ENCODE data around the gene DENND1A. TPM values are rescaled to one million over a fixed set of nuclear protein-coding genes. Genes with fewer than 3 reads are reported as not detected.

Gene DENND1A
- total RNA-seq, 4 donors from 2014 or later = 17.6 to 33.8 (median 22.9) TPM

DNA sequence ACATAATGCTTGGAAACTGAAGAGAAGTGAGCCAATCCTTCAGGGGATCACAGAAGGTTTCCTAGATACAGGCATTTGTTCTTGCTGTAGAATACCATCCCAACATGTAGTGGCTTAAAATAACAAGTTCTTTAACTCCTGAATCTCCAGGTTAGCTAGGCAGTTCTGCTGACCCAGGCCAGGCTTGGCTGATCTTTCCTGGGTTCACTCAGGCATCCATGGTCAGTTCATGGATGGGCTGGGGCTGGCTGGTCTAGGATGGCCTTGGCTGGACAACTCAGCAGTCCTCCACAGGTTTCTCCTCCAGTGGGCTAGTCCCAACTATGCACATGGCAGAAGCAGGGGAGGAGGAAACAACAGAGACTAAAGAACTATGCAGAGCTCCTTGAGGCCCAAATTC lies 37.4 kb upstream of the DENND1A start:
- TF ChIP-seq, protein P1, sequence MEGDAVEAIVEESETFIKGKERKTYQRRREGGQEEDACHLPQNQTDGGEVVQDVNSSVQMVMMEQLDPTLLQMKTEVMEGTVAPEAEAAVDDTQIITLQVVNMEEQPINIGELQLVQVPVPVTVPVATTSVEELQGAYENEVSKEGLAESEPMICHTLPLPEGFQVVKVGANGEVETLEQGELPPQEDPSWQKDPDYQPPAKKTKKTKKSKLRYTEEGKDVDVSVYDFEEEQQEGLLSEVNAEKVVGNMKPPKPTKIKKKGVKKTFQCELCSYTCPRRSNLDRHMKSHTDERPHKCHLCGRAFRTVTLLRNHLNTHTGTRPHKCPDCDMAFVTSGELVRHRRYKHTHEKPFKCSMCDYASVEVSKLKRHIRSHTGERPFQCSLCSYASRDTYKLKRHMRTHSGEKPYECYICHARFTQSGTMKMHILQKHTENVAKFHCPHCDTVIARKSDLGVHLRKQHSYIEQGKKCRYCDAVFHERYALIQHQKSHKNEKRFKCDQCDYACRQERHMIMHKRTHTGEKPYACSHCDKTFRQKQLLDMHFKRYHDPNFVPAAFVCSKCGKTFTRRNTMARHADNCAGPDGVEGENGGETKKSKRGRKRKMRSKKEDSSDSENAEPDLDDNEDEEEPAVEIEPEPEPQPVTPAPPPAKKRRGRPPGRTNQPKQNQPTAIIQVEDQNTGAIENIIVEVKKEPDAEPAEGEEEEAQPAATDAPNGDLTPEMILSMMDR (IDR thresholded peaks at IDR 0.05; ENCODE audit: low read depth) = no peak

DNA sequence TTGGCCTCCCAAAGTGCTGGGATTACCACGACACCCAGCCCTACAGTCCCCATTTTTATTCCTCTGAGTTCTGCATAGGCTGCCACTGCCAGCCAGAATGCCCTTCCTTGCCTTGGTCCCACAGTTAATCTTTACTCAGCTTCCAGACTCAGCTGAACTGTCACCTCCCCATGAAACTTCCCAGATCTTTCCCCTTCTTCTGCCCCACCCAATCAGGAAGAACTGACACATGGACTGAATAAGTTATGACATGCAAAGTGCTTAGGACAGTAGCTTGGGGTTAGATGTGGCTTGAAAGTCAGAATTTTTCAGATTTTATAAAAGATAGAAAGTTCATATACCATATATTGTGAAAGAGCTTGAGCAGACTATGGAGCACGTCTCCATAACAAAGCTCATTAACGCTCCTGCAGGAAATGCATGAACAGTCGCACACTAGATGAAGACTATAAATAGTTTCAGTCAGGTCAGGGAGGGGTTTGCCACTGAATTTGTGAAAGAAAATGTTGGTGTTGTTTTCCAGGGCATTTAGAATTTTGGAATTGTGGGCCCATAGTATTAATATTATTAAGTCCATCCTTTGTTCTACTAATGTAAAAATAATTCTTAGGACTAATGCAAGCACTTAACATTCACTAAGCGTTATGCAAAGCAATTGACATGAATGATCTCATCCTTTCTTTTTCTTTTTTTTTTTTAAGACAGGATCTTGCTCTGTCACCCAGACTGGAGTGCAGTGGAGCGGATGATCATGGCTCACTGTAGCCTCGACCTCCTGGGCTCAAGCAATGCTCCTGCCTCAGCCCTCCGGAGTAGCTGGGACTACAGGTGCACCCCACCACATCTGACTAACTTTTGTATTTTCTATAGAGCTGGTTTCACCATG lies 36.1 kb upstream of the DENND1A start:
- TF ChIP-seq, protein P1 (IDR thresholded peaks at IDR 0.05; ENCODE audit: low read depth) = no peak

DNA sequence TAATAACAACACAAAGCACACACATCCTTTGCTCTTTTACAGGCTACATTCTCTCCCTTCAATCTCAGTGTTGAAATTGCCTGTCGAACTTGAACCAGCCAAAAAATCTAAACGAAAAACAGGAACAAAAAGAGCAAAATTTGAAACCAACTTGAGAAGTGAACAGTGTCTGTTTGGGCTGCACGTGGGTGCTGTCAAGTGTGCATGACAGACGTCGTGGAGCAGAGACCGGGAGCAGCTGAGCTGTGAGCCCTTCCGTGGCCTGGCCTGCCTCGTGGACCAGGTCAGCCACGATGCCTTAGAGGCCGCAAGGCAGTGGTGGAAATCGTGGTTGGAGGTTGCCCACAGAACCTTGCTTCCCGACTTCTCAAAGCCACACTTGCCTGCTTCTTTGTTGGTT lies 34.8 kb upstream of the DENND1A start:
- TF ChIP-seq, protein P1 (IDR thresholded peaks at IDR 0.05; ENCODE audit: low read depth) = no peak

DNA sequence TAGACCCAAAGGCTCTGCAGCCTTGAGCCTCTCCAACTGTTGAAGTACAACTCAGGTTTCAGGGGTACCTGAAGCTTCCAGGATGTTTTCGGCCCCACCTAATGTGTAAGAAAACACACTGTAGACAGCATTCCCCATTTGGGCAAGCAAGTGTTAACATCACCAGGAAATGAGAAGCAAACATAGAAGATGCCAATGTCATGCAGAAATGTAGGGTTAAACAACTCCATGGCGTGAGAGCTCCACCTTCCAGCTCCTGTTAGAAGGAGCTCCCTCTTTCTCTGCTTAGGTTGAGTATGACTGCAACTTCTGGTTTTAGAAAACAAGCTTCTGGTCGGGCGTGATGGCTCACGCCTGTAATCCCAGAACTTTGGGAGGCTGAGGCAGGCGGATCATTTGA lies 31.0 kb upstream of the DENND1A start:
- TF ChIP-seq, protein P1 (IDR thresholded peaks at IDR 0.05; ENCODE audit: low read depth) = no peak

DNA sequence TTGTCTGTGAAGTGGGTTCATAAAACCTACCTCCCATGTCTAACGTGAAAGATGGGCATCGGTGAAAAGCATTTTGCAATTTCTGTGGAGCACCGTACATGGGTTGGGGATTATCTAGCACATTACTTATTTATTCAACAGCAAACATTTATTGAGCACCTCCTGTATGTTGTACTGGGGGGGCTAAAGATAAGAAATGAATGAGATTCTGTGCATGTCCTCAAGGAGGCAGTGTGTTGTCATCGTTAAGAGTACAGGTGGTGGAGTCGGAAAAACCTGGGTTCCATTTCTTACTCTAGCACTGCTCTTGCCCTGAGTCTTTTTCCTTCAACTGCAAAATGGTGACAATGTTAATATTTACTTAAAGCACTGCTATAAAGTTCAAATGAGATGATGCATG lies 30.4 kb upstream of the DENND1A start:
- TF ChIP-seq, protein P1 (IDR thresholded peaks at IDR 0.05; ENCODE audit: low read depth) = no peak

- TF ChIP-seq, protein P1 (IDR thresholded peaks at IDR 0.05; ENCODE audit: low read depth) = no peak
Measured at GRCh38 chr9:123959787-123960186, 29.9 kb upstream of the DENND1A start.

- TF ChIP-seq, protein P1 (IDR thresholded peaks at IDR 0.05; ENCODE audit: low read depth) = no peak
Measured at GRCh38 chr9:123957731-123958130, 27.8 kb upstream of the DENND1A start.

Data from subcutaneous adipose tissue (tissue), 4 donors.